GM19099 (cell line): ENCODE results near the gene ZMYND8.
A peak's percentile ranks its signal among the peaks of the same experiment; 100 is the strongest.

Experiments used
- POLR2A ChIP-seq: IDR thresholded peaks from 3 replicates; pipeline ENCODE4 v1.6.1; 2011; ENCODE audit warnings: low read depth; ENCODE audit not compliant: insufficient read length; ENCODE audit errors: extremely low read depth

ZMYND8 gene

DNA sequence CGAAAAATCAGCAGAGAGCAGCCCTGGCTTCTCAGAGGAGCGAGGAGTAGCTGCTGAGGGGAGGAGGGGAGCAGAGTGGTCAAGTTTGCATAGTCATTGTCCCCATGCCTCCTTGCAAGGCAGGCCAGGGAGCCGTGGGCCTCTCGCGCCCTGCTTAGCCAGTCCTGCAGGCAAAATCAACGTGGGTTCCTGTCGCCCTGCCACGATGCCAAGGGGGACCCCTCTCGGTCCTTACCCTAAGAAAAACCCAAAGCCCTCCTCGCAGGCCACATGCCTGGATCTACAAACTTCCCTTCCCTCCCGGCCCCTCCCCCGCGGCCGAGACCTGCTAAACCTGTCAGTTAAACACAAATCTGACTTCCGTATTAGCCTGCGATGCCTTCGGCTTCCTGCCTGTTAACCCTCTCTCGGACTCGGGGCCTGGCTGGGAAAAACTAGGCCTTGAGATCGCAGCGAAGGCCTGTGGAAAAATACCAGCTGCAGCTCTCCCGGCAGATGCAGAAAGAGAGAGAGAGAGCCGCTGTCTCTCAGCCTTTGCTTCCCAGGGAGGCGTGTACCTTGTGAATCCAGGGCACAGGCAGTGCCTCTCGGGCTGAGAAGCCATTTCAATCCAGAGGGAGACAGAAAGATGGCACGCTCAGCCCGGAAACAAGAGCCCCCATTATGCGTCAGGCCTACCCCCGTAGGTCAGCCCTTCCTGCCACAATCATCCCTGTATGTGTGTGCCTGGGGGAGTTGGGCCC, 968 bp upstream of the ZMYND8 start:
- peak; percentile 79 for TF ChIP-seq POLR2A

DNA sequence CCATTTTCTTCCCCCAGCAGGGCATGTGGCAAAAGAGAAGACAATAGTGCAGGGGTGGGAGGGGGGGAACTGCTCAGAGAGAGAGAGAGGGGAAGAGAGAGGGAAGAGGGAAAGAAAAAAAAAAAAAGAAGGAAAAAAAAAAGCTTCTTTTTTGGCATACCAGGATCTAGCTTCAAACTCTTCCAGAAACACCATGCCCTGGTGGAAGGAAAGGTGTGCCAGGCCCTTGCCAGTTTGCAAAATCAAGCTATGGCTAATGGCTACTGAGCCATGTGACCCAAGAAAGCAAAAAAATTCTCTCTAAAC, 326 bp downstream of the ZMYND8 start:
- no peak for TF ChIP-seq POLR2A

DNA sequence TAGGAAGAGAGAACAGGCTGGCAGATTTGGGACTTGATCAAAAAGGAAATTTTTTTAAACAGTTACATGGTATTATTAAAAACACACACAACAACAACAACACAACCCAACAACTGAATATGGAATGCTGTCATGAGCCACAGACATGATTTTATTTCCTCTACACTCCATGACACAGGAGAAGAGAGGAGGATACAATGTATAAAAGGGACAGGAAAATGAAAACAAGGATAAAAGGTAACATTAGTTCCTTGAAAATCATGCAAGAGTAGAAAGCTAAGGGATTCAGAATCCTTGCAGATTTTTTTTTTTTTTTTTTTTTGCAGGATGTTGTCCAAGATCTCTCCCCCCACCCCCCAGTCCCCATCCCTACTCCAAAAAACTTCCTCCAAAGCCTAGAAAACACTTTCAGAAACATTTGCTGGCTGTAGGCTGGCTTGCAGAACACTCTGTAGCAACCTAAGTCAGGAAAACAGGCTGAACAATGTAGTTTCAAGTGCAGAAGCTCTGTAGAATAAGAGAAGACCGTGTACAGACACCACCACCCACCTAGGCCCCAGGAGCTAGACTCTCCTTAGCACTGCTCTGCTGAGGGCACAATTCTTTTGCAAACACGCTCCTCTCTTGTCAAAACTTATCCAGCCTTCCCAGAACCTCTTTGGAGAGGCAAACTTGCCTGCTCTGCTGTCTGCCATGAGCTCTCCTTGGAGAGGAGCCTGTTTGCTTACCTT, 845 bp downstream of the ZMYND8 start:
- TF ChIP-seq POLR2A = no peak

DNA sequence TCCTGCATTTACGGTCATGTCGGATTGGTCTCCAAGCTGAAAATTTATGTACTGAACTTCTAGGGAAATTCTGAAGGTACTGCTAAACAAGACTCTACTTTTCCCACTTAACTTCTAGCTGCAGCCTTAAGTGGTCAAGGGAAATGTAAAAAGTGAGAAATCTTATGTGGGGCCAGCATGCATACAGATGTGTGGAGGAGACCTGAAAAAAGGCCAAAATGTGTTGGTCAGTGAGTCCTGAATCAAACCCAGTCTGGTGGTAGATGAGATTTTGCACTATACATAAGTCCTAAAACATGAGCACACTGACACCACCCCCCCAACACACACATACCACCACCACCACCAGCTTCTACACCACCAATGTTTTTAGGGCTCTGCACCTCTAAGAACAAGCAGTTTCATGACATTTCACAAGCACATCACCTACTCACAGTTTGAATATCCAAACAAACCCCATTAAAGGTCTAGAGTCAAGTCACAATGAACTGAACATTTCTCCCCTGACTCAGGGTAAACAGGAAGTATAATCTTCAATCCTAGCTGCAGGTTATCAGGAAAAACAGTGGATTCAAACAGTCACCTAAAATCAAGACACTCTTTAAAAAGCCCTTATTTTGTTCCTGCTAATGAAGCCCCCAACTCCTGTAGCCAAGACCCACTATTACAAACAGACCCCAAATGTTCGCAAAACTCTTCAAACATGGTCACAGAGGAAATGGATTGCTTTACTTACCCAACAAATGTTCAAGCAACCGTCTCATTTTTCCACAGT, 1.6 kb downstream of the ZMYND8 start:
- peak; percentile 24 for TF ChIP-seq POLR2A

DNA sequence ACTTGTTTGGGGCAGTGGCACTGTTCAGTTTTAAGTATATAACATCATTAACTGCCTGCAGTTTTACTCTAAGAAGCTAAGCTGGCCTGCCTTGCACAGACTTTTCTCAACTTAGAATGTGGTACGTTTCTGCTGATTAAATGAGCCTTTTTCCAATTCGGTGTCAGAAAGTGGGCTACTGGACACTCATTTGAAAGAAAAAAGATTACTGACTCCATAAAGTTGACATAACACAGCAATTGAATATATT, 2.1 kb downstream of the ZMYND8 start:
- no peak for TF ChIP-seq POLR2A

DNA sequence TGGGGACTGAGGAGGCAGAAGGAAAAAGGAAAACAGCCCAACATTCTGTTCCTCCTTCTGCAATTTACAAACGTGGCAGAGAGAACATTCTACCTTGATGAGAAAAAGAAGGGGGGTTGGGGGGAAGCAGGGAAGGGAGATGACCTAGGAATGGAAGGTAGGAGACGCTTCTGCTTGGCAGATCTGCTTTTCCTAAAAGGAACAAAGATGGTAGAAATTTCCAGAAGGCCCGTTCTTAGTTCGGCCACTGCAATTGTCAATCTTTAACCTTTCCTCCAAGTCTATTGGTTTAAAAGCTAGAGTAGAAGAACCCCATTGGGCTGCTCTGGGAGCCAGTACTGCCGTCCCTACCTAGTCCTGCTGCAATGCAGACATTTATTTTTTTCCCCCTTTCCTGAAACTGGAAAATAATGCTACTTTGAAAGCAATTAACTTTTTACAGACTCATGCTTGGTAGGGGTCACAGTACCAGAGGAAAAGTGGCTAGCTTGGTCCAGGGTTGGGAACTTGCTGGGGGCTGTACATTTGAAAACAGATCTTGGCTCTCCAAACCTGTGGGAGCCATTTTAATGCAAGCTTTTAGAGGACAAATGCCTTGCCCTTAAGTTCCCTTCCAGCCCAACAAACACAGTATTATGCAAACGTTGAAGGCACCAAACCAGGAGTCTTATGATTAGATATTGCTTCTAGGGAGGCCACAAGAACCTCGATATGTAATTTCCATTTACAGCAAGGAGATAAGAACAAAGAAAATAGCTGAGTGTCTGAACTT, 2.6 kb downstream of the ZMYND8 start:
- peak; percentile 12 for TF ChIP-seq POLR2A

DNA sequence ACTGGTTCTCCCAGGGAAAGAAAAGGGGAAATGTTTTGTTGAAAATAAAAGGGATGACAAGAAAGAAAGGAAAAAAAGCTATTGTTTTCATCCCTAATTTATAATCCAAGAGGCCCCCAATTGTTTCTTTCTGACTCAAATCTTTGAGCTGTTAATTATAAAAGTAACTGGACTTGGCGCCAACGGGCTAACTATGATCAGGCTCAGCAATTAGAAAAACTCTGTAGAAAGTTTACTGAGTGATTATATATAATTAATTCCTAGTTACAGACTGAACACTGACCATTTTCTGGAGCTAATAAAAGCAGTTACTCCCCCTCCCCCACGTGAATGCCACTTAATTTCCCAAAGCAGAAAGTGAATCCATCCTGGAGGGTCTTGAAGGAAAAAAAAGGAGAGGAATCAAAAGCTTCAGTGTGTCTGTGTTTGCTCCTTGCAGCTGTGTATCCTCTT, 3.2 kb downstream of the ZMYND8 start:
- no peak for TF ChIP-seq POLR2A

DNA sequence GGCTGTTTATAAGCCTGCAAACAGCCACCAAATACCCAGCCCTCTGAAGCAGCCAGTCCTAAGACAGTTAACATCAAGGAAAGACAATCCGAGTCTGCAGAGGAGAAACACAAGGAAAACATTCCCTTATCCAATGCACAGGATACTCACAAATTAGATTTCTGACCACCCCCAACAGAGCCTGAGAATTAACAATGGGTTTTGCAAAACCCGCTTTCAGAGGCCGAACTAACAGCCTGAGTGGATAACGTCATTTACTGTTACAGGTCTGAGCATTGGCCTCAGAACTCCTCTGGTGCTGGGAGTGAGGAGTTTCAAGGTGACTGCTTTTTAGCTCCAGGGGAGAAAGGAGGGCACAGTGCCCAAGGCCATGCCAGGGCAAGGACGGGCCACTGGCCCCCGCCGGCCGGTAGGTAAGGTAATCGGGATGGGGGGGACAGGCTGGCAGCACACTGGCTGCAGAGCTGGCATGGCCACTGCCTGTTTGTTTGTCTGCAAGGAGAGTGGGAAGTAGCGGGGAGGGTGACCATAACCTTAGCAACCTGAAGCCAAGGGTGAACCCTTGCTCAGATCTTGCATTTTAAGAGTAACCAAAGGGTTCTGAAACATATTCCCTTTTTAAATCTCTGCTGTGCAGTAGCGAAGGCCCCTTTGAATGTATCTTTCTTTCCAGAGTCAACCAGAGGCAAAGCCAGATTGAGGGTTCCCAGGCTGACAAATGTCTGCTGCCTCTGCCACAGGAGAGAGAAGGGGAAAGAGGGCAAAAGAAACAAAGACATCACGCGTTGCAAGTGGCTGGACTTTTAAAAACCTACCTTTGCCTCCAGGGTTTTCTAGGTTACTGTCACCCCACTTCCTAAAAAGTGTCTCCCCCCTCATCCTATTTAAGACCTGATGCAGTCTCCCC, 3.9 kb downstream of the ZMYND8 start:
- peak; percentile 34 for TF ChIP-seq POLR2A

DNA sequence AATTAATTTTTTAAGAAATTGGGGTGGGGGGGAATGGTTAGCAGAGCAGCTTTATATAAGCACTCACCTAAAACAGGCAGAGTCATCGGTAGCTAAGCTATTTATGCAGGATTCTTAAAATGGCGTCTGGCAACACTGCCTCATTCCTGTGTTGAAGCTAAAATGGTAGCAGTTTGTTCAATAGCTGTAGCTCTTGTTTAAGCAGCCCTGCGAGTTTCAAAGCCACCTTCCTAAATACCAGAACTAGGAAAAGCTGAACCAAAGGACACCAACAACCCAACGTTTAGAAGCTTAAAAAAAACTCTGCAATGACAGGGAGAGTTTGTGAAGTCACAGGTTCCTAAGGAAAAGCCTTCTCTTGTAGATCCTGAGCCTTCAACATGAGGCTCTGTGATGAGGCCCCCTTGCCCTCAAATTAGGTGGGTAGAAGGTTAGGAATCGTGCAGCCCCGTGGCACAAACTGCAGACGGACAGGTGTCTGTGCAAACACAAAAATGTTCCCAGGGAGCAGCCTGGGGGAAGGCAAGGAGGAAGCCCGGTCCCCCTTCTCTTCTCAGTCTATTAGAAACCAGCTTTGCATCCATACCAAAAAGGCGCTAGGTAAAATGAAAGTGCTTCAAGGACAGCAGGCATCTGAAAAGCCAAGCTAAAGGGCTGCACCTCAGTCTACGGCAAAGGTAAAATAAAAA, 4.7 kb downstream of the ZMYND8 start:
- no peak for TF ChIP-seq POLR2A

DNA sequence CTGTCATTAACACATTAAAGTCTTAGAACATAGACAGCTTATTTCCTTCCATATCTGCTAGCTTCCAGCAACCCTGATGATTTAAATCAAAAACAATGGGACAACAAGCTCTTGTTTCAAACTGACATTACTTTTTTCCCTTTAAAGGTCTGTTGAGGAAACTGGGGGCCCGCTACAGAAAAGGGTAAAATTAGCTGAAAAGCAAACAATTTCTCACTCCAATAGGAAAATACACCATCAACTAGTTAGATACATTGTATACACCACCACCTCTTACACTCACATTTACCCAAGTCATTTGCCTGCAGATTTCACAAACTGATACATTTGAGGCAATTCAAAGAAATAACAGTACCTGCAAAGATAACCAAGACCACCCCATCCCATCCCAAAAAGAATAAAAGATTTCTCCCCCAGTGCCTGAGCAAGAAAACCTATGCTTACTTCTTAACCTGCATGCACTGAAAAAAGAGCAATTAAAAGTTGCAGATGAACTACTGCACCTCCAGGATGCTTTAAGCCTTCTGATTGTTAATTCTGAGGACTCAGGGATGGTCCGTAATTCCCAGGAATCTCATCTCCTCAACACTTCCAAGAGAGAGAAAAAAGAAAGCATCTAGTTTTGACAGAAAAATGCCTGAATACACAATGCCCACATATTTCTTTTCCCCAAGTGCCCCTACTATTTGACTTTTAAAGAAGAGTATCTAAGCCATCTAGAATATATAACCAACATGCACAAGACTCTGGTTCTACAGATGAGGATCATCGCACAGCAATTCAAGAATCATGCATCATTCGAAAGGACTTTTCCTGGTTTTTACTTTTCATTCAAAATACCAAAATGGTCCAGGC, 5.6 kb downstream of the ZMYND8 start:
- no peak for TF ChIP-seq POLR2A

DNA sequence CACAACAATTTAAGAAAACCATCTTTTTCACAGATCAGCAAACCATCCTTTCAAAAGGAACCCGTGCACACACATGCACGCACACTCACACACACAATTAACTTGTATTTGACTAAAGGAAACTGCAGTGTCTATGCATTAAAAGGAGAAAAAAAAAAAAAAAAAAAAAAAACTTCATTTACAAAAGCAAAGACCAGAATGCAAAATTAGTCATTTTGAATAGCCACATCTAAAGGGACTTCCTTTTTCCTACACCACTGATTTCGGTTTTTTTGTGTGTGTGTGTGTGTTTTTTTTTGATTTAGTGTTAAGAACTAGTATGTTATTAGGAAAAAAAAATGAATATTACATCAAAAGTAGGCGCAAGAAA, 6.3 kb downstream of the ZMYND8 start:
- TF ChIP-seq POLR2A = no peak

DNA sequence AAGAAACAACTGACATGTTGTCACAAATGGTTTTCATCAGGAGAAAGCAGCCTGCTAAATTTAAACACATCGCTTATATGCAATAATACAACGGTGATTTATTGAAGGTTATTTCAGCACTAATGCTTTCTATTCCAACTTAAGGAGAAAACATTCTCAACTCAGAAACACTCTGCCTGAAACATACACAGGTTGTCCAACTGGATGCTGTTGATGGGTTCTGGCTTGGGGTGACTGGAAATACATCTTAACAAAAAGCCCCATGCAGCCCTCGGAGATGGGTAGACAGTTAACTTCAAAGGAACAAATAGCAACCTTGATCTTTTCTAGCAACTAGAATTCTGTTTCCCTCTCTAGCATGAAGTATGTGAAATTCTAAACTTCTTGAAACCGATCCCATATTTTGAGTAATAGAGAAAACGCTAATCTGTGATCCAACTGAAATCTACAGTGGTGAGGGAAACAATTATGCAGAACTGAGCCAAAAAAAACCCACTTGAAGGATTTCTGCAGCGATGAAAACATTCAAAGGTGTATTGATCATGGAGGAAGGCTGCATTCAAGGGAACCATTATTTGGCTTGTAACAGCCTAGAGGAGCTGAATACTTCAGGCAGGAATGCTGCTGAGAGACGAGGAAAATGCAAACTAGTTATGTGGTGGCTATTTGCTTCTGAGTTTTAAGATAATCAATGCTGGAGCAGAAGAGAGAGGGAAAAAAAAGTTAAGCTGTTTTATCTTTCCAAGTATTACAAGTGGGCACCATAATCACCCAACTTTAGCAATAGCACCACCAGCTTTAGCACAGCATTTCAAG, 6.9 kb downstream of the ZMYND8 start:
- no peak for TF ChIP-seq POLR2A

DNA sequence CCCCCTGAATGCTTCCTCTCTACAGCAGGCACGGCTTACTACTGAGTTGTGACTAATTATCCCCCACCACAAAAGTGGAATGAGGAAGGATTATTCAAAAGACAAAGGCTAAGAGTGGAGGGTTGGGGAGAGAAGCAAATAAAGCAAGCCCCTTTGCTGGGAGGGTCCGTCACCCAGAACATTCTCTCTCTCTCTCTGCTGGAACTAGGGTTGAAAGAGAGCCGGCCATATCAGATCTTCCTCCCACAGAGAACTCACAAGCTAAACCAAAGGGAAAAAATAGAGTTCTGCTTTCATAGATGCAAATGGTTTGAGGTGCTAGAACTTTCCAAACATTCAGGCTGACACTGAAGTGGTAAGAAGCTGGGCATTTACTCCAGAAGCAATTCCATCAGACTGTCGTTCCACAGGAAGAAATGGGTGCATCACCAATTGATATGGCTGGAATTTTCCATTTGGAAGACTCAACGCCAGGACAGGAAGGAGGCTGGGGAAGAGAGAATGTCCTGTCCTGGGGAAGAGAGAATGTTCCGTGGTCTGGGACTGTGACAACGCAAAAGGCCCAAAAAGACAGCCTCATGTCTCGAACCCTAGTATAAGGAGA, 7.9 kb downstream of the ZMYND8 start:
- TF ChIP-seq POLR2A = no peak
